GM18517 (cell line): Measurements from ENCODE around the gene EHMT1.
"Not testable (repeated sequence)": the region's sequence is repeated elsewhere in the genome, so short reads cannot be mapped to it uniquely, and the experiment has no call there.

Source experiments
- ATAC-seq: cut with Tn5 transposase; IDR thresholded peaks from one replicate; pipeline ENCODE4 v1.9.1; 2021; ENCODE audit warnings: mild to moderate bottlenecking, moderate library complexity; ENCODE audit not compliant: unreplicated experiment

Gene EHMT1

GRCh38 chr9:137800196-137801022, 181.6 kb downstream of the EHMT1 start:
- no peak for ATAC-seq

GRCh38 chr9:137801023-137801319, 182.2 kb downstream of the EHMT1 start:
- no peak for ATAC-seq

GRCh38 chr9:137802021-137802420, 183.2 kb downstream of the EHMT1 start:
- no peak for ATAC-seq

DNA sequence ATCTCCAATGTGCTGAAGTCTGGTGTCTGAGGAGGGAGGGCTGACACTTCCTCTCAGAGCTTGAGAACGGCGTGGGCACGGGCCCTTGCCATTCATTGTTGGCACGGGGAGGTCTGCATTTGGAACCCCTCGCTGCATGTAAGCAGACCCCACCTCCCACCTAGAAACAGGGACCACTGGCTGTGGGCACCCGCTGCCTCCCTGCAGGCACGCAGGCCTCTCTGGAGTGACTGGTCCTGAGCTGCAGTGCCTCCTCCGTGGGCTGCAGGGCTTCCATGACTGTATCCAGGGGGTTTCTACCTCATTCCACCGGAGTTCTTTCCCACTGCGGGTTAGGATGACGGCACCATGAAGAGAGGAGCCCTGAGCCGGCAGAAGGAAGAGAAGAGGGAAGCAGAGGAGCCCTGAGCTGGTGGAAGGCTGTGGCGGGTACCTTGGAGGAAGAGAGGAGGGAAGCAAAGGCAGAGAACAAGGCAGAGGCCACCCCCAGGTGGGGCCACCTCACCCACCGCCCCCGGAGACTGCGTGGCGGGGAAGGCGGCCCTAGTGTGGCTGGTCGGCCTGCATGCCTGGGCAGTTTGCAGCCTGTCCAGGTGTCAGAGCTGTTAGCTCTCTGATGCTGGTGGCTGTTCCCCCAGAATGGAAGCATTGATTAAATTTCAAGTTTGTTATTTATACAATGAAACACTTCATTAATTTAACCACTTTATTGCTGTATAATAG, 183.9 kb downstream of the EHMT1 start:
- no peak for ATAC-seq

DNA sequence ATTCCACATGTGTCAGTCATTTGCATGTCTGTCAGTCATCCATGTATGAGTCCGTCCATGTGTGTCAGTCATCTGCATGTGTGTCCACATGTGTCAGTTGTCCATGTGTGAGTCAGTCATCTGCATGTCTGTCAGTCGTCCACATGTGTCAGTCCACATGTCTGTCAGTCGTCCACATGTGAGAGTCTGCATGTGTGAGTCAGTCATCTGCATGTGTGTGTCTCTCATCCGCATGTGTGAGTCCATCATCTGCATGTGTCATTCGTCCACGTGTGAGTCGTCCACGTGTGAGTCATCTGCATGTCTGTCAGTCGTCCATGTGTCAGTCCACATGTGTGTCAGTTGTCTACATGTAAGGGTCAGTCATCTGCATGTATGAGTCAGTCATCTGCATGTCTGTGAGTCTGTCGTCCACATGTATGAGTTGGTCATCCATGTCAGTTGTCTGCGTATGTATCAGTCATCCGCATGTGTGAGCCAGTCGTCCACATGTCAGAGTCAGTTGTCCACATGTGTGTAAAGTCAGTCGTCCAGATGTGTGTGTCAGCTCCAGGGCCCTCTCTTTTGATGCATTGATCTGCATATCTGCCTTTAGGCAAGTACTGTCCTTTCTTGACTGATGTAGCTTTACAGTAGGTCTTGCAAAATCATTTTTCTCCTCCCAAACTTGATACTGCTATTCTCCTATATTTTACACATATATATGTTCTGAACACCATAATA, 186.3 kb downstream of the EHMT1 start:
- no peak for ATAC-seq

GRCh38 chr9:137807721-137808703, 189.2 kb downstream of the EHMT1 start:
- ATAC-seq, result no peak

- no peak for ATAC-seq
These were observed 190.3 kb downstream of the EHMT1 start for GRCh38 chr9:137809040-137809576.

DNA sequence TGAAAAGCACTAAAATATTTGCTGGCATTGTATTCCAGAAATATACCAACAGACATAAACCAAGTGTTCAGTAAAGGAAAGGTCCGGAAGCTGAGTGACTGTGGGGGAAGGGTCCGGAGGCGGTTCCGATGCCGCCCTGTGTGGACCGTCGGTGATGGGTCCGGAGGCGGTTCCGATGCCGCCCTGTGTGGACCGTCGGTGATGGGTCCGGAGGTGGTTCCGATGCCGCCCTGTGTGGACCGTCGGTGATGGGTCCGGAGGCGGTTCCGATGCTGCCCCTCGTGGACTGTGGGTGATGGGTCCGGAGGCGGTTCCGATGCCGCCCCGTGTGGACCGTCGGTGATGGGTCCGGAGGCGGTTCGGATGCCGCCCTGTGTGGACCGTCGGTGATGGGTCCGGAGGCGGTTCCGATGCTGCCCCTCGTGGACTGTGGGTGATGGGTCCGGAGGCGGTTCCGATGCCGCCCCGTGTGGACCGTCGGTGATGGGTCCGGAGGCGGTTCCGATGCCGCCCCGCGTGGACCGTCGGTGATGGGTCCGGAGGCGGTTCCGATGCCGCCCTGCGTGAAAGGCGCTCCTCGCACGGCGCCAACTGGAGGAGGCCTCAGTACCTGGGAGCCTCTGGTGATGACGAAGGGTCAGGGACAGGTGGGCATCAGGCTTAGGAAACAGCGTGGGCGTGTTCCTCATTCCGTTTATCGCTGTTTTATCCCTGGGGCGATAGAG, 191.1 kb downstream of the EHMT1 start:
- not testable (repeated sequence) for ATAC-seq

DNA sequence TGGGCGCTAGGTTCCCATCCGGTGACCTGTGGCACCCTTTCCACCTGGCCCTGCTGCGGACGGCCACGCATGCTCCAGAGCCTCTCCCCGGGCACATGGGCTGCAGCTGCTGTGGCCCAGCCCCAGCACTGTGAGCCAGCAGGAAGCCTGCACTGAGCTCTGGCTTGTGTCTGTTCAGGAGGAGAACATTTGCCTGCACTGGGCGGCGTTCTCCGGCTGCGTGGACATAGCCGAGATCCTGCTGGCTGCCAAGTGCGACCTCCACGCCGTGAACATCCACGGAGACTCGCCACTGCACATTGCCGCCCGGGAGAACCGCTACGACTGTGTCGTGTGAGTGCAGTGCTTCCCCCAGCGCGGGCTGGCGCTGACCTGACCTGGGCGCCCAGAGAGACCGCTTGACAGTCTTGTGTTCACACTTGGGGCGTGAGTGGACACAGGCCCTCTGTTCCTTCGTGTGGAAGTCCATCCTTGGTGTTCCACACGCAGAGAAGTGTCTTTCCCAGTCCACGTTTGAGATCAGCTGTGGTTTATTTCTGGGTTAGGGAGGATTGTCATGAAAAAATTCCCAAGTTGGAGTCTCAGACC, 192.6 kb downstream of the EHMT1 start:
- no peak for ATAC-seq

GRCh38 chr9:137812356-137813023, 193.7 kb downstream of the EHMT1 start:
- no peak for ATAC-seq

GRCh38 chr9:137813167-137813566, 194.4 kb downstream of the EHMT1 start:
- no peak for ATAC-seq

- no peak for ATAC-seq
These were observed 195.0 kb downstream of the EHMT1 start for GRCh38 chr9:137813651-137814415.

DNA sequence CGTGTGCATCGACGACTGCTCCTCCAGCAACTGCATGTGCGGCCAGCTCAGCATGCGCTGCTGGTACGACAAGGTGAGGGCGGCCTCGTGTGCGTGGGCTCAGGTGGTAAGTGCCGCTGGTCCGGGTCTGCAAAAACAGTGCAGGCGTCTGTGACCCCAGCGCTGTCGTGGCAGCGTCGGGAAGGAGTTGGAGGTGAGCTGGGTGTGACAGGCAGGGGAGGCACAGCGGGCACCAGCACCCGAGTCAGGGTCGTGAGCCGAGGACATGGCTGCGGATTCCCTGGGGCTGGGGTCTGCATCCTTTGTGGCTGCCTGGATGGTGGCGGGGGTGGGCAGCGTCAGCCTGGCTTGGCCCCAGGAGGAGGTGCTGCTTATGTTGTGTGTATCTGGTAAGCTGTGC, 195.6 kb downstream of the EHMT1 start:
- no peak for ATAC-seq

DNA sequence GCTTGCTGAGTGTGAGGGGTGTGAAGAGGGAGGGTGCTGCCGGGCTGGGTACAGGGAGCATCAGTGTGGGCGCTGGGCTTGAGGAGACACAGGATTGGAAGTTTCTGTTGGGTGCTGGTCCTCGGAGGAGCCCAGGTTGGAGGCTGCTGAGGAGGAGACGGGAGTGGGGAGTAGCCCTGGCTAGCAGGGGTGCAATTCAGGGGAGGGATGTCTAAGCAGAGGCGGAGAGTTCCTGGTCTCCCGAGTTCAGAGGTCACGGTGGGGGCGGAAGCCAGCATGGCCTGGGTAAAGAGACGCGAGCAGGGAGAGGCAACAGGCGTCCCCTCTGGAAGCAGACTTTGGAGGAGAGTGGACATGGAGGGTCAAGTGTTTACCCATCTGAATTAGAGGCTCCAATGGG, 196.0 kb downstream of the EHMT1 start:
- no peak for ATAC-seq

DNA sequence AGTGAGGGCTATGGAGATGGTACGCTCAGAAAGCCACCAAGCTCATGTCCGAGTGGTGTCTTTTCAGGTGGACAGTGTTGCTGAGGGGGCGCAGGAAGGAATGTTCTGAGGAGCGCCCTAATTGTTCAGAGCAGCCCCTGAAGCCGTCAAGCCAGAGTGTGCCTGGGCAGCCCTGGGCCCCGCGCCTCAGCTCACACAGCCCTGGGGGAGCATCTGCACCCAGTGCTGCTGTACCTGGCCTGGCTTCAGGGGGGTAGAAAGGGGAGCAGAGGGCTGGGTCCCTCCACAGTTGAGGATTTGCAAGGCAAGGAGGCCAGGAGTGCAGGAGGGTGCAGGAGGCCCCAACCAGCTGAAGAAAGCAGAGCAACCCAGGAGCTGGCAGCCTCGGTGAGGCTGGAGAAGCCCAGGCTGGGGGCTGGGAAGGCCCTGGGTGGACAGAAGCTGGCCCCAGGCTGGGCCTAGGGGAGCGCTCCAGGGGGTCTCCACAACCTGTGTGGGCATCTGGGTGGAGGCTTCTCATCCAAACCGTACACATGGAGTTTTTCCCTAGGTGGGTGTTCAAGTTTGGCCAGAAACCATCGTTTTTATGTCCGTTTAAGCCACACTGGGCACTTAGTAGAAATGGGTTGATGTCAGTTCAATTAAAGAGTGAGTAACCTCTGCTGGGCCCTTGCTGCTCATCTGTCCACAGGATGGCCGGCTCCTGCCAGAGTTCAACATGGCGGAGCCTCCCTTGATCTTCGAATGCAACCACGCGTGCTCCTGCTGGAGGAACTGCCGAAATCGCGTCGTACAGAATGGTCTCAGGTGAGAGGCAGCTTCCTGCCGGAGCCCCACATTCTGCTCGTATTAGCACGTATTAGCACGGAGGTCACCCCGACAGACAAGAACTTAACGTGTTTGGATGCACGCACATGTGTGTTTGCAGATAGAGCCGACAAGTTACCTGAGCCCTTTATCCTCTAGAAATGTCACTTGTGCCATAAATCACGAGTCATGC, 196.8 kb downstream of the EHMT1 start:
- ATAC-seq, result no peak

DNA sequence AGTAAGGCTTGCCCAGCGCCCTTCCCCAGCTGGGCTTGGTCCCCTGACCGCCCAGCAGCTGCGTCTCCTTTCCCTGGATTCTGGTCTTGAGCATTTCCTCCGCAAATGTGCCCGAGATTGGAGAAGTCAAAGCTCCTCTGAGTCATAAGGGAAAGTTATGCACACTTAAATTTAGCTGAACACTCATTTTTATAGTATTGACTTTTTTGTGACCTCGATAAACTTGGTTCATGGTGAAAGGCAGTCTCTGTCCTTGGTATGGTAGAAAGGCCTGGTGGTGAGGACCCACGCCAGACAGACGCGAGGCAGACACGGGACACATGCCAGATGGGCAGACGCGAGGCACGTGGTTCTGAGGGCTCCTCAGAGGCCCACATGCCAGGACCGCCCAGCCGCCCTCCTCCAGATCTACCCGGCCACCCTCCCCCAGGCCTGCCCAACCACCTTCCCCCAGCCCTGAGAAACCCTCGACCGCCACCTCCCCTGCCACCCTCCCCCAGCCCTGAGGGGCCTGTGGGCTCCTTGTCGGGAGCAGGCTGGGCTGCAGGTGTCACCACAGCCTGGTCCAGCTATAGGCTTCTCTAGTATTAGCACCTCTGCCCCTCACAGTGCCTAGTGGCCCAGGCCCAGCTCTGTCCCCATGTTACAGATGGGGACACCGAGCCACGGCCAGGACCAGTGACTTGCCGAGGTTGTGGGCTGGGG, 197.9 kb downstream of the EHMT1 start:
- no peak for ATAC-seq
